Subcutaneous adipose tissue (tissue), 4 donors: ENCODE results near the gene NFAM1. TPM values are rescaled to one million over a fixed set of nuclear protein-coding genes. Genes with fewer than 3 reads are reported as not detected.

Experiments used
- CTCF ChIP-seq: fragments of 450-650 bp; IDR thresholded peaks from one replicate; pipeline ENCODE4 v1.5.1; 2016; ENCODE audit warnings: low read depth, mild to moderate bottlenecking, control low read depth, antibody characterized with exemption, moderate library complexity
- total RNA-seq, 4 donors: library from RNA; depleted of rRNA; stranded (reverse); fragments of >200 nt; gene quantifications; one replicate each; pipeline ENCODE4 v1.1.0, GENCODE V29; 2016

Gene NFAM1
- total RNA-seq, 4 donors from 2014 or later, result 2.6 to 10.9 (median 5.8) TPM

GRCh38 chr22:42439021-42439567, 6.9 kb upstream of the NFAM1 start:
- no peak for TF ChIP-seq CTCF

DNA sequence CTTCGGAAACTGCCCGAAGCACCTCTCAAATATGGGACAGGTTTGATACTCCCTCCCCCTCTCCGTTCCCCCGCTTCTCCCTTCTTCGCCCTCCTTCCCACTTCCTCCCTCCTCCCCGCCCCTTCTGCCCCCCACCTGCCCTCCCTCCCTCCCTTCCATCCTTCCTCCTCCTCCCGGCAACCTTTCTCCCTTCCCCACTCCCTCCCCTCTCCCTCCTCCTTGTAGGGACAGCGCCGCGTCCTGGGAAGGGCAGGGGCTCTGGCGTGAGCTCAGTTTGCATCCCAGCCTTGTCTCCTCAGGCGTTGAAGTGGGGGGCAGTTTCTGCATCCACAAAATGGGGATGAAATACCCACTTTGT, 6.1 kb upstream of the NFAM1 start:
- TF ChIP-seq CTCF, result no peak

DNA sequence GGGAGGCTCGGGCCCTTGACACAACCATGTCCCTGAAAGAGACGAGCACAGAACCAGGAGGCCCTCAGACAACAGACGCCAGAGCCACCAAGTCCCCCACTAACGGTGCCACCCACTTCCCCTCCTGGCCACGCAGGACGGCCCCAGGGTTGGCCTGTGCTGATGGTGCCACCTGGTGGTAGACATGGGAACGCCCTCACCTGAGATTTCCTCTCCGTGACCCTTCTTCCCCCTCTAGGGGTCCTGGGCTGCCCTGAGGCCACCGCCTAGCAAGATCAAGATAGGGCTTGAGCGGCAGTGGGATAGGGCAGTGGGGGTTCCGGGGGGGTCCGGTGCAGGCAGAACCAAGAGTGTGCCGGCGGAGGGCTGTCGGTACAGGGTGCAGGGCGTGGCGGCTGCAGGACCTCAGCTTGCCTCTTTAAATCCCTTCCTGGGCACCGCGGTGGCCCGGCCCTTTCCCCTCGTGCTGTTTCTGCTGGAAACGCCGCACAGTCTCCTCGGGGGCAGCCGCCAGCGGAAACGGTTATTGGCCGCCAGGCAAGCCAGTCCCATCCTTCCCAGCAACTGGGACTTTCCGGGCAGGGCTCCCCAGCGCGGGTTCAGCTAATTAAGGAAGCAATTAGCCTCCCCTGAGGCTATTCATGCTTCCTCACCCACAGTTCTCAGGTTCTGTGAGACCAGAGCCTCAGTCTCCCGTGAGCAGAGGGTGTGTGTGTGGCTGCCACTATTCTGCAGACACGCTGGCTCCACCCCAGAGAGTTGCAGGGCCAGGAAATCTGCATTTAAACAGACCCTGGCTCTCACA, 5.5 kb upstream of the NFAM1 start:
- TF ChIP-seq CTCF, result no peak

DNA sequence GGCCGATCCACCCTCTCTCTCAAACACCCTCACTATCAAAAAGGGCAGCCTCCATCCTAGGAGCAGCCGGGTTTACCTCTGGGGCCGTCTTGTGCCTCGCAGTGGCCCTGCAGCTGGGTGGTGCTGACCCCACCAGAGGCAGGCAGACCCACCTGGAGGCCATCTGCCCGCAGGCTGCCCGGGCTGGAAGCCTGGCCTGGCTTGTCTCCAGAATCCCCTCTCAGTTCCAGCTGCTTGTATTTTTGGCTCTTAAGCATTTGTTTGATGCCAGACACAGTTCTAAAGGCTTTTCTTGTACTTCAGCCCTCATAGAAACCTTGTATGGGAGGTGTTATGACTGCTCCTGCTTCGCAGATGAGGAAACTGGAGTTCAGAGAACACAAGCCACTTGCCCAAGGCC, 4.2 kb upstream of the NFAM1 start:
- no peak for TF ChIP-seq CTCF

DNA sequence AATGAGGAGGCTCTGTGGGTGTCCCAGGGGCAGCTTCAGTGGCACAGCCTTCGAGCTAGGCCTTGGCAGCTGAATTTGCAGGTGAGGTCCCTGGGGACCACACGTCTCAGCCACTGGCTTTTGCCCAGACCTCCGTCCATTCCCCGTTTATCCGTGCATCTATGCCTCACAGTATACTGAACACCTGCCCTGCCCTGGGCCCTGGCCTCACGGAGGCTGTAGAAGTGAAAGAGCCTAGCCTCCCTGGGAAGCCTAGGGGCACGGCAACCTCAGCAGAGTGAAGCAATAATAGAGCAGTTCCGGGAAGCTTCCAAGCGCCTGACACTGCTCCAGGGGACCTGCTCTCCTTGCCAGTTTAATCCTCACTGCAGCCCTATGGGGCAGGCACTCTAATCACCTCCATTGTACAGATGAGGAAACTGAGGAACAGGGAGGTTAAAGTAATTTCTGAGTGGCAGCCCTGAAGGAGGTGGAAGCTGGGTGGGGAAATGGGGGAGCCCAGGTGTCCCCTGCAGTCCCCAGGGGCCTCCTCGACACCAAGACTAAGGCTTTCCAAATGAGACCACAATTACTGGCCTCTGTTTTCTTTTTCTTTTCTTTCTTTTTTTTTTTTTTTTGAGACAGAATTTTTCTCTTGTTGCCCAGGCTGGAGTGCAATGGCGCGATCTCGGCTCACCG, 2.7 kb upstream of the NFAM1 start:
- TF ChIP-seq CTCF, result no peak

DNA sequence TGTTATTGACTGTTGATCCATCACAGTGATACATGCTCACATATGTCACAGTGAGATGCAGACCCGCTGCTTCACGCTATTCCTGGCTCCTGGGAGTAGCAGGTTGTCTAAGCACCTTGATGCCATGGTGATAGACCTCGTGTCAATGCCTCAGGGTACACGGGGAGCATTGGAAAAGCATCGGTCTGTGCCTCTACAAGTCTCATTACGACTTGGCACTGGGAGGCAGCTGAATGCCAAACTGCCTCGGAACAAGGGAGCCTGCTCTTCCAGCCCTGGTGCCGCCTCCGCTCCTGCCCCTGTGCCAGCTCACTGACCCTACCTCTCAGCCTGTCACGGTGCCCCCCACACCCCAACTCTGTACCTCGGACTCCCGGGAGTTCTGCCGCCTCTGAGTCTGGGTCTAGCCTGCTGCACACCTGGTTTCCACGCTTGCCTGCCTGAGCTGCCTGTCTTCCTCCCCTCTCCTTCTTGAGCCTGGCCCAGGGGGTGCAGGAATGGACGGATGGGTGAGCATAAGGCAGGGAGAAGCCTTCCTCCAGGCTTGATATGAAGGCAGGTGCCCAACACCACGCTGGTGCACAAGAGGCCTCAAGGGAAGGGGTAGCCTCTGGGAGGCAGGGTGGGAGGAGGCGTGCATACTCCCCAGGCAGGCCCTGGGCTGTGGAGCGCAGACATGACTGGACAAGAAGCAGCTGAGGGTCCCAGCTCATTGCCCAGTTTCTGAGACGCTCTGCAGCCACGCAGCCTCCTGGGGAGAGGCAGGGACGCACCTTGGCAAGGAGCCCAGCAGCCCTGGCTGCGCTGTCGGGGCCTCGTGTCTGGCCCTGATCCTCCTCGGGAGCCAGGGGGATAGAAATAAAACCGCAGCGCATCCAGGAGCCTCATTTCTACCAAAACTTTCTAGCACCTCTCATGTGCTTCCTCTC, 1.8 kb upstream of the NFAM1 start:
- TF ChIP-seq CTCF, result no peak
